ENCODE measurements around the gene C1orf159. TPM values are rescaled to one million over a fixed set of nuclear protein-coding genes. Genes with fewer than 3 reads are reported as not detected.

Gene C1orf159
- total and polyA plus RNA-seq, 4 donors = 3.9 to 7.0 (median 4.7) TPM

DNA sequence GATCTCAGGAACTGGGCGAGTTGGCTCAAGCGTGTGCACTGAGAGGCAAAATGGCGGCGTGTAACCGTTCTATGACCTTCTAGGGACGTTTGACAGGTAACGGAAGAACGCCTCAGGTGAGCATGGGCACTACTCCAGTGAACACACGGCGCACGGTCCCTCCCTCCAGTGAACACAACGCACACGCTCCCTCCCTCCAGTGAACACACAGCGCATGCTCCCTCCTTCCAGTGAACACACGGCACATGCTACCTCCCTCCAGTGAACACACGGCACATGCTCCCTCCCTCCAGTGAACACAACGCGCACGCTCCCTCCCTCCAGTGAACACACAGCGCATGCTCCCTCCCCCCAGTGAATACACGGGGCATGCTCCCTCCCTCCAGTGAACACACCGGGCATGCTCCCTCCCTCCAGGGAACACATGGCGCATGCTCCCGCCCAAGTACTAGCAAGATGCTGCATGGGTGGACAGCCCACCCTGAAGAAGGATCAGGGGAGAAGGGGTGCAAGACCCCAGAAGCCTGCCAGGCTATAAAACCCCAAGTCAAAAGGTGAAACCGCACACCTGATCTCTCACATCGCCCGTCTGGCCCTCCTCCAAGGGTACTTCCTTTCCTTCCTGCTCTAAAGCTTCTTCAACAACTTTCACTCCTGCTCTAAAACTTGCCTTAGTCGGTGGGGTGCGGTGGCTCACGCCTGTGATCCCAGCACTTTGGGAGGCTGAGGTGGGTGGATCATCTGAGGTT, 3.5 kb downstream of the C1orf159 start (continued):
- TF ChIP-seq HNF4A (conservative IDR thresholded peaks at IDR 0.05) (no peak), NR2F2 (IDR thresholded peaks at IDR 0.05) (no peak)

DNA sequence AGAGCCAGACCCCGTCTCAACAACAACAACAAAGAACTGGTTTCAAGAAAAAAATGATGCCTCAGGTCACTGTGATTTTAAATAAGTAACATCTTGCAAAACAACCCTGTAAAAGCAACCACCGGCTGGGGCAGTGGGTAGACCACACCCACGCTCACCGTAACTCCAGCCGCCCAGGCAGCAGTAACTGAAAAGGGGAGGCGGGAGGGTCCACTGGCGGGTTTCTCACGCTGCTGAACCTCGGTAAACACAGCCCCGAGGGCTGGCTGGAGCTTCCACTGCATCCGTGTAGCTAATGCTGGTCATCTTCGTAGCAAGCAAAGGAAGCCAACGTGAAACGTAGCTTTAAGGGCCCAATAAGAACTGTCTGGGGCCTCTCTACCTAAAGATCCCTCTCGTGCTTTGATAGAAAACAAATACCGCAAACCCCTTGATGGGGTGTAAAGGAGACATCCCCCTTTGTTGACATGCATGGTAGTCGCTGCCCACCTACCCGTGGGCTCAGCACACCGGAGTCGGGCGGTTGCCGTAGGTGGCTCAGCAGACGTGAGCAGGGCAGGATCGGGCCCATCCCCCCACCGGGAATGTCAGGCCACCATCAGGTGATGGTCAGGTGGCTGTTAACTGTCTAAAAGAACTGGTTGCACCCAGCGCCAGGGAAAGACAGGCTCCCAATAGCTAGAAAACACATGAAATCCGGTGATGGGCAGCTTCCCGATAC, 4.2 kb downstream of the C1orf159 start:
- Histone ChIP-seq H3K4me3 (ENCODE audit: low read depth in 1 of 3, low read length in 3 of 3) (no peak overlapping the region), H3K27ac (ENCODE audit: low read depth in 1 of 2, low read length in 2 of 2) (no peak overlapping the region), H3K9ac (ENCODE audit: low read depth in 1 of 2, low read length in 2 of 2) (no peak overlapping the region), H3K36me3 (ENCODE audit: control insufficient read depth in 4 of 4, insufficient read depth in 3 of 4, low read depth in 1 of 4, low read length in 3 of 4) (peaks cover 0 to 4% (median 0%) of the 10 kb centered on the region in 4 donors), H3K9me3 (ENCODE audit: control insufficient read depth in 4 of 4, low read length in 3 of 4) (peaks cover 0 to 4% (median 0%) of the 10 kb centered on the region in 4 donors), H3K27me3 (ENCODE audit: control insufficient read depth in 4 of 4, insufficient read depth in 4 of 4, low read length in 3 of 4) (no peaks in the 10 kb centered on the region), H3K4me1 (ENCODE audit: control insufficient read depth in 4 of 4, insufficient read depth in 4 of 4, low read length in 3 of 4) (peaks cover 3 to 8% (median 4%) of the 10 kb centered on the region in 4 donors)
- no peak for TF ChIP-seq FOXA2 (IDR thresholded peaks at IDR 0.05)
- no peak for TF ChIP-seq HNF4G (IDR thresholded peaks at IDR 0.05)
- no peak for TF ChIP-seq RXRA (IDR thresholded peaks at IDR 0.05)
- TF ChIP-seq YY1 (IDR thresholded peaks at IDR 0.05) = no peak
- no peak for TF ChIP-seq JUND (IDR thresholded peaks at IDR 0.05)
- TF ChIP-seq HNF4A (conservative IDR thresholded peaks at IDR 0.05) = no peak
- TF ChIP-seq TAF1 (conservative IDR thresholded peaks at IDR 0.05) = no peak
- no peak for TF ChIP-seq FOXA1 (IDR thresholded peaks at IDR 0.05)
- TF ChIP-seq, protein P1, sequence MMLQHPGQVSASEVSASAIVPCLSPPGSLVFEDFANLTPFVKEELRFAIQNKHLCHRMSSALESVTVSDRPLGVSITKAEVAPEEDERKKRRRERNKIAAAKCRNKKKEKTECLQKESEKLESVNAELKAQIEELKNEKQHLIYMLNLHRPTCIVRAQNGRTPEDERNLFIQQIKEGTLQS (IDR thresholded peaks at IDR 0.05) = no peak
- TF ChIP-seq, protein P2, sequence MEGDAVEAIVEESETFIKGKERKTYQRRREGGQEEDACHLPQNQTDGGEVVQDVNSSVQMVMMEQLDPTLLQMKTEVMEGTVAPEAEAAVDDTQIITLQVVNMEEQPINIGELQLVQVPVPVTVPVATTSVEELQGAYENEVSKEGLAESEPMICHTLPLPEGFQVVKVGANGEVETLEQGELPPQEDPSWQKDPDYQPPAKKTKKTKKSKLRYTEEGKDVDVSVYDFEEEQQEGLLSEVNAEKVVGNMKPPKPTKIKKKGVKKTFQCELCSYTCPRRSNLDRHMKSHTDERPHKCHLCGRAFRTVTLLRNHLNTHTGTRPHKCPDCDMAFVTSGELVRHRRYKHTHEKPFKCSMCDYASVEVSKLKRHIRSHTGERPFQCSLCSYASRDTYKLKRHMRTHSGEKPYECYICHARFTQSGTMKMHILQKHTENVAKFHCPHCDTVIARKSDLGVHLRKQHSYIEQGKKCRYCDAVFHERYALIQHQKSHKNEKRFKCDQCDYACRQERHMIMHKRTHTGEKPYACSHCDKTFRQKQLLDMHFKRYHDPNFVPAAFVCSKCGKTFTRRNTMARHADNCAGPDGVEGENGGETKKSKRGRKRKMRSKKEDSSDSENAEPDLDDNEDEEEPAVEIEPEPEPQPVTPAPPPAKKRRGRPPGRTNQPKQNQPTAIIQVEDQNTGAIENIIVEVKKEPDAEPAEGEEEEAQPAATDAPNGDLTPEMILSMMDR (IDR thresholded peaks at IDR 0.05; ENCODE audit: low read depth, low read length, missing input control) = no peak
- TF ChIP-seq, protein P3, sequence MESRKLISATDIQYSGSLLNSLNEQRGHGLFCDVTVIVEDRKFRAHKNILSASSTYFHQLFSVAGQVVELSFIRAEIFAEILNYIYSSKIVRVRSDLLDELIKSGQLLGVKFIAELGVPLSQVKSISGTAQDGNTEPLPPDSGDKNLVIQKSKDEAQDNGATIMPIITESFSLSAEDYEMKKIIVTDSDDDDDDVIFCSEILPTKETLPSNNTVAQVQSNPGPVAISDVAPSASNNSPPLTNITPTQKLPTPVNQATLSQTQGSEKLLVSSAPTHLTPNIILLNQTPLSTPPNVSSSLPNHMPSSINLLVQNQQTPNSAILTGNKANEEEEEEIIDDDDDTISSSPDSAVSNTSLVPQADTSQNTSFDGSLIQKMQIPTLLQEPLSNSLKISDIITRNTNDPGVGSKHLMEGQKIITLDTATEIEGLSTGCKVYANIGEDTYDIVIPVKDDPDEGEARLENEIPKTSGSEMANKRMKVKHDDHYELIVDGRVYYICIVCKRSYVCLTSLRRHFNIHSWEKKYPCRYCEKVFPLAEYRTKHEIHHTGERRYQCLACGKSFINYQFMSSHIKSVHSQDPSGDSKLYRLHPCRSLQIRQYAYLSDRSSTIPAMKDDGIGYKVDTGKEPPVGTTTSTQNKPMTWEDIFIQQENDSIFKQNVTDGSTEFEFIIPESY (IDR thresholded peaks at IDR 0.05) = no peak
- no peak for TF ChIP-seq RAD21 (IDR thresholded peaks at IDR 0.05)
- TF ChIP-seq, protein P4, sequence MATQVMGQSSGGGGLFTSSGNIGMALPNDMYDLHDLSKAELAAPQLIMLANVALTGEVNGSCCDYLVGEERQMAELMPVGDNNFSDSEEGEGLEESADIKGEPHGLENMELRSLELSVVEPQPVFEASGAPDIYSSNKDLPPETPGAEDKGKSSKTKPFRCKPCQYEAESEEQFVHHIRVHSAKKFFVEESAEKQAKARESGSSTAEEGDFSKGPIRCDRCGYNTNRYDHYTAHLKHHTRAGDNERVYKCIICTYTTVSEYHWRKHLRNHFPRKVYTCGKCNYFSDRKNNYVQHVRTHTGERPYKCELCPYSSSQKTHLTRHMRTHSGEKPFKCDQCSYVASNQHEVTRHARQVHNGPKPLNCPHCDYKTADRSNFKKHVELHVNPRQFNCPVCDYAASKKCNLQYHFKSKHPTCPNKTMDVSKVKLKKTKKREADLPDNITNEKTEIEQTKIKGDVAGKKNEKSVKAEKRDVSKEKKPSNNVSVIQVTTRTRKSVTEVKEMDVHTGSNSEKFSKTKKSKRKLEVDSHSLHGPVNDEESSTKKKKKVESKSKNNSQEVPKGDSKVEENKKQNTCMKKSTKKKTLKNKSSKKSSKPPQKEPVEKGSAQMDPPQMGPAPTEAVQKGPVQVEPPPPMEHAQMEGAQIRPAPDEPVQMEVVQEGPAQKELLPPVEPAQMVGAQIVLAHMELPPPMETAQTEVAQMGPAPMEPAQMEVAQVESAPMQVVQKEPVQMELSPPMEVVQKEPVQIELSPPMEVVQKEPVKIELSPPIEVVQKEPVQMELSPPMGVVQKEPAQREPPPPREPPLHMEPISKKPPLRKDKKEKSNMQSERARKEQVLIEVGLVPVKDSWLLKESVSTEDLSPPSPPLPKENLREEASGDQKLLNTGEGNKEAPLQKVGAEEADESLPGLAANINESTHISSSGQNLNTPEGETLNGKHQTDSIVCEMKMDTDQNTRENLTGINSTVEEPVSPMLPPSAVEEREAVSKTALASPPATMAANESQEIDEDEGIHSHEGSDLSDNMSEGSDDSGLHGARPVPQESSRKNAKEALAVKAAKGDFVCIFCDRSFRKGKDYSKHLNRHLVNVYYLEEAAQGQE (IDR thresholded peaks at IDR 0.05) = no peak
- TF ChIP-seq, protein P5, sequence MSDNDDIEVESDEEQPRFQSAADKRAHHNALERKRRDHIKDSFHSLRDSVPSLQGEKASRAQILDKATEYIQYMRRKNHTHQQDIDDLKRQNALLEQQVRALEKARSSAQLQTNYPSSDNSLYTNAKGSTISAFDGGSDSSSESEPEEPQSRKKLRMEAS (IDR thresholded peaks at IDR 0.05) = no peak
- no peak for TF ChIP-seq SP1 (IDR thresholded peaks at IDR 0.05)
- TF ChIP-seq GABPA (IDR thresholded peaks at IDR 0.05 in 1 of 2, conservative IDR thresholded peaks at IDR 0.05 in 1 of 2) = no peak
- TF ChIP-seq EGR1 (IDR thresholded peaks at IDR 0.05; ENCODE audit: low read depth in 2 of 2) = no peak
- TF ChIP-seq NR2F2 (IDR thresholded peaks at IDR 0.05) = no peak
- DNase-seq (ENCODE audit: low spot score) = no peak
- 97% methylated on average over 28 of the region's 28 CpGs for WGBS

Measured in liver (tissue), 9 donors.